Measurements from ENCODE around the gene FDX1. TPM values are rescaled to one million over a fixed set of nuclear protein-coding genes. Genes with fewer than 3 reads are reported as not detected.

The FDX1 gene
- total RNA-seq, 1 experiment from 2014 or later = 9.9 TPM

DNA sequence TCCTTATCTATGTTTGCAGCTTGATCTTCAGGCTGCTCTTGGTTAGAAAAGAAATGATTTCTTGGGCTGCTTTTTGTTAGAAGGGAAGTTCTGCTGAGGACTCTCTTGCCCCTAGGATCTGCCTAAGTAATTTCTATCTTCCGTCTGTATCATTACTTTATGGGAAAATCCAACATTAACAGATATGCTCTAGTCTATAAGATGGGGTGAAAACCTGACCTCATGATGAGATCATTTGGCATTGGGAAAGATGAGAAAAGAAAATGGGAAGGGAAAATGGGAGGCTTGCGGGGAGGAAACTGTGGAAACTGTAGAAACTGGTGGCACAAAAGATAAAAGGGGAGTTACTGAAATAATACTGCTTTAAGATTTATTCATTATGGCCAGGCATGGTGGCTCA lies 63.6 kb downstream of the FDX1 start (continued):
- TF ChIP-seq, protein P1, sequence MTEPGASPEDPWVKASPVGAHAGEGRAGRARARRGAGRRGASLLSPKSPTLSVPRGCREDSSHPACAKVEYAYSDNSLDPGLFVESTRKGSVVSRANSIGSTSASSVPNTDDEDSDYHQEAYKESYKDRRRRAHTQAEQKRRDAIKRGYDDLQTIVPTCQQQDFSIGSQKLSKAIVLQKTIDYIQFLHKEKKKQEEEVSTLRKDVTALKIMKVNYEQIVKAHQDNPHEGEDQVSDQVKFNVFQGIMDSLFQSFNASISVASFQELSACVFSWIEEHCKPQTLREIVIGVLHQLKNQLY (CRISPR knock-in tag; IDR thresholded peaks at IDR 0.05) = no peak

DNA sequence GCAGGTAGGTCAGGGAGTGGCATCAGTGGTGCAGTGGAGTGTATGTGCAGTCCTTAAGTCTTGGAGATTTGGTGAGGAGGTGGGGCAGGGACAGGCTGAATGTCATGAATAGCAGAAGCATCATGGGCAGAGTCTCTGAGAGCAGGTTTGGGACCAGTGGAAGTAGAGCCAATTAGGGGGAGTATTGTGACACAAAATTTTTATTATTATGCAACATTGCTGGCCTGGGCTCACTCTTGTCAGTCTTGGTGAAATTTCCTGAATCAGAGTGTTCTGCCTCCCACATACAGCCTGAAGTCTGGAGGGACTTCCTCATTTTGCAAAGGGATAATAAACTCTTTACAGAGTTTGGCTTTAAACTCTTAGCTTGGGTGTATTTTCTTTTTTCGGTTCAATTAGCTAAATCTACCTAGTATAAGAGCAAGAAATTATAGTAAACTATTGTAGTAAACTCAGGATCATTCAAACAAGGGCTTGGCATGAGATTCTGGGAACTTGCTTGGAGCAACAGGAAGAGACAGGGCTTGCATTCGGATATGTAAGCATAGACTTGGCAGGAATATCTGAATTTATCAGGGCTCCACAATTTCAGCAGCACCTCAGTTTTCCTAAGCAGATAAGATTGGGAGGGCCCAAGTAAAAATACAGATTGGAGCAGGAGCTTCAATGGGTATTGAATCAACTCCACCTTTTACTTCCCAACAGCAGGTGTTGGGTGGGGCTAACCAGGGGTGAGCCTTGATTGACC lies 67.7 kb downstream of the FDX1 start:
- Mint-ChIP-seq H3K27ac (no peak overlapping the region), H3K4me1 (peaks cover 16% of the 10 kb centered on the region), H3K4me3 (no peak overlapping the region), H3K27me3 (ENCODE audit: low read depth) (no peaks in the 10 kb centered on the region), H3K9me3 (peaks cover 20% of the 10 kb centered on the region), H3K36me3 (peaks cover 10% of the 10 kb centered on the region)
- no peak for ATAC-seq
- ChIA-PET CTCF (no interaction called here), POLR2A (no interaction called here)
- DNase-seq (ENCODE audit: low spot score) = no peak
- TF ChIP-seq SMAD3 (CRISPR knock-in tag; IDR thresholded peaks at IDR 0.05; ENCODE audit: borderline replicate concordance) (no peak), TEAD1 (CRISPR knock-in tag; IDR thresholded peaks at IDR 0.05) (no peak), FOXP1 (CRISPR knock-in tag; IDR thresholded peaks at IDR 0.05; ENCODE audit: borderline replicate concordance) (no peak), ELF4 (CRISPR knock-in tag; IDR thresholded peaks at IDR 0.05; ENCODE audit: low read depth) (no peak), ZNF317 (CRISPR knock-in tag; IDR thresholded peaks at IDR 0.05; ENCODE audit: borderline replicate concordance, low read depth) (no peak), RORB (CRISPR knock-in tag; IDR thresholded peaks at IDR 0.05) (no peak), ESRRA (CRISPR knock-in tag; IDR thresholded peaks at IDR 0.05; ENCODE audit: borderline replicate concordance) (no peak), JAZF1 (CRISPR knock-in tag; IDR thresholded peaks at IDR 0.05) (no peak), SMAD4 (CRISPR knock-in tag; IDR thresholded peaks at IDR 0.05) (no peak), NR2C2 (CRISPR knock-in tag; IDR thresholded peaks at IDR 0.05) (no peak), NFATC4 (CRISPR knock-in tag; IDR thresholded peaks at IDR 0.05) (no peak), ZNF416 (CRISPR knock-in tag; IDR thresholded peaks at IDR 0.05) (no peak), PRRX2 (CRISPR knock-in tag; IDR thresholded peaks at IDR 0.05) (no peak)
- TF ChIP-seq, protein P2, sequence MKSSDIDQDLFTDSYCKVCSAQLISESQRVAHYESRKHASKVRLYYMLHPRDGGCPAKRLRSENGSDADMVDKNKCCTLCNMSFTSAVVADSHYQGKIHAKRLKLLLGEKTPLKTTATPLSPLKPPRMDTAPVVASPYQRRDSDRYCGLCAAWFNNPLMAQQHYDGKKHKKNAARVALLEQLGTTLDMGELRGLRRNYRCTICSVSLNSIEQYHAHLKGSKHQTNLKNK (CRISPR knock-in tag; IDR thresholded peaks at IDR 0.05) = no peak
- TF ChIP-seq, protein P3, sequence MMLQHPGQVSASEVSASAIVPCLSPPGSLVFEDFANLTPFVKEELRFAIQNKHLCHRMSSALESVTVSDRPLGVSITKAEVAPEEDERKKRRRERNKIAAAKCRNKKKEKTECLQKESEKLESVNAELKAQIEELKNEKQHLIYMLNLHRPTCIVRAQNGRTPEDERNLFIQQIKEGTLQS (CRISPR knock-in tag; conservative IDR thresholded peaks at IDR 0.05) = no peak
- TF ChIP-seq, protein P4, sequence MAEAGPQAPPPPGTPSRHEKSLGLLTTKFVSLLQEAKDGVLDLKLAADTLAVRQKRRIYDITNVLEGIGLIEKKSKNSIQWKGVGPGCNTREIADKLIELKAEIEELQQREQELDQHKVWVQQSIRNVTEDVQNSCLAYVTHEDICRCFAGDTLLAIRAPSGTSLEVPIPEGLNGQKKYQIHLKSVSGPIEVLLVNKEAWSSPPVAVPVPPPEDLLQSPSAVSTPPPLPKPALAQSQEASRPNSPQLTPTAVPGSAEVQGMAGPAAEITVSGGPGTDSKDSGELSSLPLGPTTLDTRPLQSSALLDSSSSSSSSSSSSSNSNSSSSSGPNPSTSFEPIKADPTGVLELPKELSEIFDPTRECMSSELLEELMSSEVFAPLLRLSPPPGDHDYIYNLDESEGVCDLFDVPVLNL (CRISPR knock-in tag; IDR thresholded peaks at IDR 0.05; ENCODE audit: borderline replicate concordance, low read depth) = no peak

DNA sequence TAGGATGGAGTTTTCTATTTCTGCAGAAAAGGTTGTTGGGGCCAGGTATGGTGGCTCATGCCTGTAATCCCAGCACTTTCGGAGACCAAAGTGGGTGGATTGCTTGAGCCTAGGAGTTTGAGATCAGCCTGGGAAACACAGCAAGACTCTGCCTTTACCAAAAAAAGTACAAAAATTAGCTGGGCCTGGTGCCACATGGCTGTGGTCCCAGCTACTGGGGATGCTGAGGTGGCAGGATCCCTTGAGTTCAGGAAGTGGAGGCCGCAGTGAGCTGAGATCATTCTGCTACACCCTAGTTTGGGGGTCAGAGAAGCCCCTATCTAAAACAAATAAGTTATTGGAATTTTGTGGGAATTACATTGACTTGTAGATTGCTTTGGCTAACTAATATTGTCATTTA lies 71.7 kb downstream of the FDX1 start:
- no peaks in the 10 kb centered on the region for H3K36me3 Mint-ChIP-seq
- no peak for DNase-seq (ENCODE audit: low spot score)
- ATAC-seq = no peak
- peaks cover 9% of the 10 kb centered on the region for H3K4me1 Mint-ChIP-seq
- POLR2A ChIA-PET = no interaction called here
- H3K9me3 Mint-ChIP-seq = no peaks in the 10 kb centered on the region
- H3K4me3 Mint-ChIP-seq = no peak overlapping the region
- CTCF ChIA-PET = no interaction called here
- H3K27me3 Mint-ChIP-seq (ENCODE audit: low read depth) = no peaks in the 10 kb centered on the region
- no peak overlapping the region for H3K27ac Mint-ChIP-seq
- no peak for TF ChIP-seq NR3C1 (CRISPR knock-in tag; conservative IDR thresholded peaks at IDR 0.05; ENCODE audit: low read depth)
- TF ChIP-seq GABPB1 (CRISPR knock-in tag; IDR thresholded peaks at IDR 0.05) = no peak
- TF ChIP-seq, protein P5, sequence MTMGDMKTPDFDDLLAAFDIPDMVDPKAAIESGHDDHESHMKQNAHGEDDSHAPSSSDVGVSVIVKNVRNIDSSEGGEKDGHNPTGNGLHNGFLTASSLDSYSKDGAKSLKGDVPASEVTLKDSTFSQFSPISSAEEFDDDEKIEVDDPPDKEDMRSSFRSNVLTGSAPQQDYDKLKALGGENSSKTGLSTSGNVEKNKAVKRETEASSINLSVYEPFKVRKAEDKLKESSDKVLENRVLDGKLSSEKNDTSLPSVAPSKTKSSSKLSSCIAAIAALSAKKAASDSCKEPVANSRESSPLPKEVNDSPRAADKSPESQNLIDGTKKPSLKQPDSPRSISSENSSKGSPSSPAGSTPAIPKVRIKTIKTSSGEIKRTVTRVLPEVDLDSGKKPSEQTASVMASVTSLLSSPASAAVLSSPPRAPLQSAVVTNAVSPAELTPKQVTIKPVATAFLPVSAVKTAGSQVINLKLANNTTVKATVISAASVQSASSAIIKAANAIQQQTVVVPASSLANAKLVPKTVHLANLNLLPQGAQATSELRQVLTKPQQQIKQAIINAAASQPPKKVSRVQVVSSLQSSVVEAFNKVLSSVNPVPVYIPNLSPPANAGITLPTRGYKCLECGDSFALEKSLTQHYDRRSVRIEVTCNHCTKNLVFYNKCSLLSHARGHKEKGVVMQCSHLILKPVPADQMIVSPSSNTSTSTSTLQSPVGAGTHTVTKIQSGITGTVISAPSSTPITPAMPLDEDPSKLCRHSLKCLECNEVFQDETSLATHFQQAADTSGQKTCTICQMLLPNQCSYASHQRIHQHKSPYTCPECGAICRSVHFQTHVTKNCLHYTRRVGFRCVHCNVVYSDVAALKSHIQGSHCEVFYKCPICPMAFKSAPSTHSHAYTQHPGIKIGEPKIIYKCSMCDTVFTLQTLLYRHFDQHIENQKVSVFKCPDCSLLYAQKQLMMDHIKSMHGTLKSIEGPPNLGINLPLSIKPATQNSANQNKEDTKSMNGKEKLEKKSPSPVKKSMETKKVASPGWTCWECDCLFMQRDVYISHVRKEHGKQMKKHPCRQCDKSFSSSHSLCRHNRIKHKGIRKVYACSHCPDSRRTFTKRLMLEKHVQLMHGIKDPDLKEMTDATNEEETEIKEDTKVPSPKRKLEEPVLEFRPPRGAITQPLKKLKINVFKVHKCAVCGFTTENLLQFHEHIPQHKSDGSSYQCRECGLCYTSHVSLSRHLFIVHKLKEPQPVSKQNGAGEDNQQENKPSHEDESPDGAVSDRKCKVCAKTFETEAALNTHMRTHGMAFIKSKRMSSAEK (CRISPR knock-in tag; IDR thresholded peaks at IDR 0.05; ENCODE audit: borderline replicate concordance) = no peak
- TF ChIP-seq FOXK1 (CRISPR knock-in tag; IDR thresholded peaks at IDR 0.05) = no peak
- no peak for TF ChIP-seq KAT7 (CRISPR knock-in tag; IDR thresholded peaks at IDR 0.05; ENCODE audit: borderline replicate concordance)

Measured in WTC11 (cell line).